Uterus (tissue), 4 donors: ENCODE data around the gene ZNF75A. TPM values are rescaled to one million over a fixed set of nuclear protein-coding genes. Genes with fewer than 3 reads are reported as not detected.

Source experiments
- DNase-seq, 2 donors: peaks; one replicate each; pipeline ENCODE4 v3.0.0-alpha.2; 2019 to 2020
- H3K27ac ChIP-seq, 2 donors: fragments of 200-600 bp; sonication (generic); 1 replicate in 1 of 2; 2 replicates in 1 of 2; pipeline ENCODE4 v1.5.1; 2016 to 2018
- H3K27me3 ChIP-seq, 2 donors: fragments of 200-600 bp; sonication (generic); one replicate each; pipeline ENCODE4 v1.5.1; 2018 to 2019; ENCODE audit warnings: control low read depth in 1 of 2
- H3K36me3 ChIP-seq, 2 donors: fragments of 200-600 bp; sonication (generic); one replicate each; pipeline ENCODE4 v1.5.1; 2019; ENCODE audit warnings: control low read depth in 1 of 2
- H3K4me1 ChIP-seq, 2 donors: fragments of 200-600 bp; sonication (generic); one replicate each; pipeline ENCODE4 v1.5.1; 2018 to 2019; ENCODE audit warnings: control low read depth in 1 of 2
- H3K4me3 ChIP-seq, 2 donors: fragments of 200-600 bp; sonication (generic); 1 replicate in 1 of 2; 2 replicates in 1 of 2; pipeline ENCODE4 v1.5.1; 2018 to 2019; ENCODE audit warnings: mild to moderate bottlenecking in 1 of 2
- H3K9me3 ChIP-seq, 2 donors: fragments of 200-600 bp; sonication (generic); one replicate each; pipeline ENCODE4 v1.5.1; 2019; ENCODE audit warnings: control low read depth in 1 of 2
- CTCF ChIP-seq, 4 experiments: fragments of 200-600 bp in 2 of 4; fragments of 450-650 bp in 2 of 4; sonication (generic) in 2 of 4; IDR thresholded peaks; one replicate each; pipeline ENCODE4 v1.5.1; 2016 to 2019; ENCODE audit warnings: antibody characterized with exemption in 4 of 4, mild to moderate bottlenecking in 2 of 4, moderate library complexity in 1 of 4
- POLR2A ChIP-seq, 2 donors: fragments of 450-650 bp; IDR thresholded peaks; one replicate each; pipeline ENCODE4 v1.6.1; 2016; ENCODE audit warnings: antibody characterized with exemption in 2 of 2, mild to moderate bottlenecking in 1 of 2, moderate library complexity in 1 of 2
- intact Hi-C: fragments of 100-400 bp; cut with DNase I; formaldehyde crosslinking; loops from one replicate; pipeline ENCODE4 v1.15.1; 2023; ENCODE audit warnings: low total_unique reads
- total RNA-seq, 4 donors: library from RNA; depleted of rRNA in 3 of 4; stranded (reverse); fragments of >200 nt in 3 of 4; gene quantifications; one replicate each; pipeline versions ENCODE4 v1.1.0 to v1.2.4, GENCODE V29; 2014 to 2023
- donor health status: DM: yes; HTN: yes; CAD: no.

ZNF75A gene
- total RNA-seq, 4 donors from 2014 or later, result 8.8 to 54.5 (median 30.9) TPM

GRCh38 chr16:3317315-3317999 lies 12.2 kb downstream of the ZNF75A start:
- H3K4me3 ChIP-seq, result no peak overlapping the region
- H3K27me3 ChIP-seq, result no peaks in the 10 kb centered on the region
- DNase-seq, result no peak
- no peaks in the 10 kb centered on the region for H3K36me3 ChIP-seq
- TF ChIP-seq CTCF (IDR thresholded peaks at IDR 0.05) (no peak), POLR2A (IDR thresholded peaks at IDR 0.05) (no peak)
- H3K4me1 ChIP-seq, result no peaks in the 10 kb centered on the region
- intact Hi-C loops, result no loop called here
- H3K9me3 ChIP-seq, result peaks cover 0 to 84% of the 10 kb centered on the region in 2 donors
- H3K27ac ChIP-seq, result no peak overlapping the region

- intact Hi-C loops, result no loop called here
Measured at GRCh38 chr16:3321816-3322215, 16.5 kb downstream of the ZNF75A start.

GRCh38 chr16:3327514-3327913 lies 22.2 kb downstream of the ZNF75A start:
- no peak for TF ChIP-seq POLR2A (IDR thresholded peaks at IDR 0.05)
- TF ChIP-seq CTCF (IDR thresholded peaks at IDR 0.05), result no peak
- no peaks in the 10 kb centered on the region for H3K36me3 ChIP-seq
- no peaks in the 10 kb centered on the region for H3K27me3 ChIP-seq
- no peak overlapping the region for H3K4me3 ChIP-seq
- no peaks in the 10 kb centered on the region for H3K4me1 ChIP-seq
- H3K27ac ChIP-seq, result no peak overlapping the region
- H3K9me3 ChIP-seq, result no peaks in the 10 kb centered on the region
- intact Hi-C loops, result no loop called here
- no peak for DNase-seq

More at GRCh38 chr16:3321816-3322215, 16.5 kb downstream of the ZNF75A start:
- no peak for TF ChIP-seq CTCF (IDR thresholded peaks at IDR 0.05)
- no peak for TF ChIP-seq POLR2A (IDR thresholded peaks at IDR 0.05)
- Histone ChIP-seq H3K27ac (no peak overlapping the region), H3K27me3 (no peaks in the 10 kb centered on the region), H3K4me1 (no peaks in the 10 kb centered on the region), H3K9me3 (peaks cover 0 to 44% of the 10 kb centered on the region in 2 donors), H3K36me3 (no peaks in the 10 kb centered on the region), H3K4me3 (no peak overlapping the region)
- no peak for DNase-seq

GRCh38 chr16:3328104-3328503 lies 22.8 kb downstream of the ZNF75A start:
- H3K4me1 ChIP-seq, result no peaks in the 10 kb centered on the region
- H3K27ac ChIP-seq, result no peak overlapping the region
- no peak overlapping the region for H3K4me3 ChIP-seq
- no peaks in the 10 kb centered on the region for H3K36me3 ChIP-seq
- intact Hi-C loops, result no loop called here
- TF ChIP-seq POLR2A (IDR thresholded peaks at IDR 0.05) (no peak), CTCF (IDR thresholded peaks at IDR 0.05) (no peak)
- no peaks in the 10 kb centered on the region for H3K9me3 ChIP-seq
- no peaks in the 10 kb centered on the region for H3K27me3 ChIP-seq
- DNase-seq, result no peak

- intact Hi-C loops, result no loop called here
- H3K4me1 ChIP-seq, result no peaks in the 10 kb centered on the region
- H3K9me3 ChIP-seq, result no peaks in the 10 kb centered on the region
- TF ChIP-seq CTCF (IDR thresholded peaks at IDR 0.05), result no peak
- no peak for TF ChIP-seq POLR2A (IDR thresholded peaks at IDR 0.05)
- H3K27me3 ChIP-seq, result no peaks in the 10 kb centered on the region
- H3K27ac ChIP-seq, result no peak overlapping the region
- DNase-seq, result no peak
- no peaks in the 10 kb centered on the region for H3K36me3 ChIP-seq
- no peak overlapping the region for H3K4me3 ChIP-seq
Measured at GRCh38 chr16:3328643-3329042, 23.3 kb downstream of the ZNF75A start.
